A549 (cell line): Measurements from ENCODE around the gene ALAD. TPM values are rescaled to one million over a fixed set of nuclear protein-coding genes. Genes with fewer than 3 reads are reported as not detected.

ENCODE experiments used
- ATAC-seq, 2 experiments: fragments of 200-7000 bp in 1 of 2; fragments of >200 bp in 1 of 2; cut with Nextera tagmentation in 1 of 2; cut with Tn5 transposase in 1 of 2; 3 replicates each; pipeline versions ENCODE4 v1.8.0 to v1.9.1; 2018 to 2020; ENCODE audit warnings: mild to moderate bottlenecking in 1 of 2, moderate library complexity in 1 of 2
- CTCF ChIA-PET: fragments of 300-600 bp; sonication (Branson Sonifier 250); formaldehyde crosslinking; extraction: SDS; loops from one replicate; lab custom pipeline; 2021; ENCODE audit warnings: antibody characterized with exemption, inconsistent platforms; lab: Yijun Ruan, JAX
- POLR2A ChIA-PET: fragments of 350-600 bp; formaldehyde crosslinking; extraction: SDS; loops from one replicate; lab custom pipeline; 2021; ENCODE audit warnings: antibody characterized with exemption, inconsistent platforms; lab: Yijun Ruan, JAX
- DNase-seq, 2 experiments: peaks; one replicate each; pipeline versions ENCODE4 v3.0.0 to v3.0.0-alpha.2; 2011 to 2016; ENCODE audit warnings: low read depth in 1 of 2, low spot score in 1 of 2
- FAIRE-seq: peaks from 2 replicates; lab custom pipeline; 2011; peaks lifted over from hg19 to GRCh38; lab: Jason Lieb, UNC
- H3K27ac ChIP-seq, 2 experiments: fragments of >200 bp; sonication (Bioruptor Twin); formaldehyde crosslinking; 3 replicates each; pipeline ENCODE4 v1.5.1; 2016 to 2017
- H3K4me1 ChIP-seq: fragments of >200 bp; sonication (Bioruptor Twin); formaldehyde crosslinking; 3 replicates; pipeline ENCODE4 v1.6.1; 2016
- H3K4me2 ChIP-seq: fragments of >200 bp; sonication (Bioruptor Twin); formaldehyde crosslinking; 3 replicates; pipeline ENCODE4 v1.6.1; 2016
- H3K4me3 ChIP-seq: fragments of >200 bp; sonication (Bioruptor Twin); formaldehyde crosslinking; 3 replicates; pipeline ENCODE4 v1.5.1; 2016
- H3K9me3 ChIP-seq: fragments of >200 bp; sonication (Bioruptor Twin); formaldehyde crosslinking; 3 replicates; pipeline ENCODE4 v1.6.1; 2016
- BHLHE40 ChIP-seq: IDR thresholded peaks from 2 replicates; pipeline ENCODE4 v1.6.1; 2012; ENCODE audit warnings: low read depth, low read length, inconsistent platforms
- CBX2 ChIP-seq: fragments of 200-600 bp; sonication (generic); IDR thresholded peaks from 2 replicates; pipeline ENCODE4 v1.6.1; 2016; ENCODE audit warnings: low read depth, mild to moderate bottlenecking, borderline replicate concordance
- FOSL2 ChIP-seq, 2 experiments: fragments of 450-650 bp in 1 of 2; fragments of >200 bp in 1 of 2; sonication (Bioruptor Twin) in 1 of 2; formaldehyde crosslinking; IDR thresholded peaks; 2 replicates each; pipeline versions ENCODE4 v1.5.0 to v1.6.1; 2016 to 2020; ENCODE audit warnings: mild to moderate bottlenecking in 1 of 2, moderate library complexity in 1 of 2
- HDAC2 ChIP-seq: fragments of 200-600 bp; sonication (generic); IDR thresholded peaks from 2 replicates; pipeline ENCODE4 v1.6.1; 2016
- HOXB5 ChIP-seq: fragments of 250-450 bp; sonication (Bioruptor Pico); IDR thresholded peaks from 2 replicates; pipeline ENCODE4 v1.5.0; 2020; ENCODE audit warnings: mild to moderate bottlenecking, moderate library complexity
- JUN ChIP-seq, 2 experiments: fragments of >200 bp; sonication (Bioruptor Twin); formaldehyde crosslinking; IDR thresholded peaks; 2 replicates in 1 of 2; 3 replicates in 1 of 2; pipeline ENCODE4 v1.6.1; 2016 to 2017
- KDM1A ChIP-seq: fragments of 200-600 bp; sonication (generic); IDR thresholded peaks from 2 replicates; pipeline ENCODE4 v1.6.1; 2016; ENCODE audit warnings: low read depth, mild to moderate bottlenecking
- MYC ChIP-seq: IDR thresholded peaks from 2 replicates; pipeline ENCODE4 v1.6.1; 2012; ENCODE audit warnings: mild to moderate bottlenecking, inconsistent platforms, low read length, improper control_type of control experiment, borderline replicate concordance
- NR3C1 ChIP-seq: fragments of >200 bp; sonication (Bioruptor Twin); formaldehyde crosslinking; IDR thresholded peaks from 3 replicates; pipeline ENCODE4 v1.6.1; 2017
- REST ChIP-seq: fragments of 200-600 bp; sonication (generic); IDR thresholded peaks from 2 replicates; pipeline ENCODE4 v1.6.1; 2016; ENCODE audit warnings: antibody characterized with exemption, mild to moderate bottlenecking, moderate library complexity
- RFX5 ChIP-seq: fragments of 450-650 bp; IDR thresholded peaks from 2 replicates; pipeline ENCODE4 v1.7.1; 2014; ENCODE audit warnings: antibody characterized with exemption, mild to moderate bottlenecking, moderate library complexity
- TP53 ChIP-seq: fragments of 250-450 bp; sonication (Bioruptor Pico); IDR thresholded peaks from 2 replicates; pipeline ENCODE4 v1.5.0; 2021; ENCODE audit warnings: mild to moderate bottlenecking, moderate library complexity
- ZC3H11A ChIP-seq: fragments of 450-650 bp; IDR thresholded peaks from 2 replicates; pipeline ENCODE4 v1.6.1; 2014; ENCODE audit warnings: antibody characterized with exemption, mild to moderate bottlenecking
- WGBS: methylation state at CpG from one replicate; pipeline ENCODE4 v1.1.6; 2017; ENCODE audit errors: missing lambda C conversion rate; 5-methylcytosine and 5-hydroxymethylcytosine counted together
- polyA plus RNA-seq, 4 experiments: library from polyadenylated mRNA; depleted of rRNA in 3 of 4; stranded (reverse); fragments of >200 nt; fragmentation: RNase III in 1 of 4; extraction: RNeasy Plus Mini Kit Qiagen cat#74134 plus additional on column Dnase treatment in 1 of 4; gene quantifications; 2 replicates in 3 of 4; 3 replicates in 1 of 4; pipeline ENCODE4 v1.2.3, GENCODE V29; 2011 to 2017
- TF ChIP-seq, protein P1 (sequence below): IDR thresholded peaks from 2 replicates; pipeline ENCODE4 v1.6.1; 2012
- TF ChIP-seq, protein P2 (sequence below): fragments of 250-450 bp; sonication (Bioruptor Pico); IDR thresholded peaks from 2 replicates; pipeline ENCODE4 v1.5.0; 2020; ENCODE audit warnings: low read depth, mild to moderate bottlenecking, moderate library complexity
- TF ChIP-seq, protein P3 (sequence below): IDR thresholded peaks from 2 replicates; pipeline ENCODE4 v1.6.1; 2012; ENCODE audit warnings: low read depth, borderline replicate concordance

ALAD gene
- polyA plus RNA-seq, 2 of the 4 experiments (the other 2 are of a cell fraction): 5.7 to 18.5 TPM

GRCh38 chr9:113421726-113422125, 20.6 kb upstream of the ALAD start (continued):
- no peak for TF ChIP-seq REST
- TF ChIP-seq, protein P1, sequence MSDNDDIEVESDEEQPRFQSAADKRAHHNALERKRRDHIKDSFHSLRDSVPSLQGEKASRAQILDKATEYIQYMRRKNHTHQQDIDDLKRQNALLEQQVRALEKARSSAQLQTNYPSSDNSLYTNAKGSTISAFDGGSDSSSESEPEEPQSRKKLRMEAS: no peak
- no peak for TF ChIP-seq HOXB5
- TF ChIP-seq, protein P2, sequence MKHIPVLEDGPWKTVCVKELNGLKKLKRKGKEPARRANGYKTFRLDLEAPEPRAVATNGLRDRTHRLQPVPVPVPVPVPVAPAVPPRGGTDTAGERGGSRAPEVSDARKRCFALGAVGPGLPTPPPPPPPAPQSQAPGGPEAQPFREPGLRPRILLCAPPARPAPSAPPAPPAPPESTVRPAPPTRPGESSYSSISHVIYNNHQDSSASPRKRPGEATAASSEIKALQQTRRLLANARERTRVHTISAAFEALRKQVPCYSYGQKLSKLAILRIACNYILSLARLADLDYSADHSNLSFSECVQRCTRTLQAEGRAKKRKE (CRISPR knock-in tag): no peak
- TF ChIP-seq, all 56 proteins: peak for 0

DNA sequence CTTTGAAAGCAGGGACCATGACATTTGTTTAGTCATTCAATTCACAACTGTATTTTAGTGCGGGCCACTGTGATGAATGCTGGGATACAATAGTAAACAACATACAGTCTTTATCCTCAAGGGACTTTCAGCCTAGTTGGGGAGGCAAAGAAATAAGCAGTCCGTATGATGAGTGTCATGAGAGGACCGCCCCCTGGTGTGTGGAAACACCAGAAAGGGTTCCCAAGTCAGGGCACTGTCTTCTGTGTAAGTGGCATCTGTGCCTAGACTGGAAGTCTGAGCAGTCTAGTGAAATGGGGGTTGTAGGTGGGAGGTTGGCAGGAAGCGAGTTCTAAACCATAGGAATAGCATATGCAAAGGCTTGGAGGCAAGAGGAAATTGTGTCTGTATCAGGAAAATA, 16.3 kb upstream of the ALAD start:
- no peak overlapping the region for H3K4me2 ChIP-seq
- DNase-seq (no peak), ATAC-seq (no peak), FAIRE-seq (no peak)
- no peaks in the 10 kb centered on the region for H3K4me1 ChIP-seq
- CTCF ChIA-PET: interaction anchor here (1.5 to 1.9 kb wide), 2 partner anchors 9 to 28 kb away, joined by 5 to 9 read pairs; no protein-coding TSS in a partner anchor
- POLR2A ChIA-PET: no interaction called here
- WGBS: 56% methylated on average over 4 of the region's 4 CpGs
- no peak overlapping the region for H3K27ac ChIP-seq
- H3K9me3 ChIP-seq: no peaks in the 10 kb centered on the region
- TF ChIP-seq, protein P2 (CRISPR knock-in tag): no peak
- TF ChIP-seq MYC: no peak
- TF ChIP-seq NR3C1: no peak
- TF ChIP-seq CBX2: no peak
- no peak for TF ChIP-seq HDAC2
- TF ChIP-seq RFX5: no peak
- no peak for TF ChIP-seq BHLHE40
- no peak for TF ChIP-seq TP53
- no peak for TF ChIP-seq ZC3H11A
- TF ChIP-seq FOSL2 (IDR thresholded peaks at IDR 0.05): no peak
- TF ChIP-seq FOSL2 (CRISPR knock-in tag; IDR thresholded peaks at IDR 0.05): no peak
- no peak for TF ChIP-seq KDM1A
- TF ChIP-seq, protein P3, sequence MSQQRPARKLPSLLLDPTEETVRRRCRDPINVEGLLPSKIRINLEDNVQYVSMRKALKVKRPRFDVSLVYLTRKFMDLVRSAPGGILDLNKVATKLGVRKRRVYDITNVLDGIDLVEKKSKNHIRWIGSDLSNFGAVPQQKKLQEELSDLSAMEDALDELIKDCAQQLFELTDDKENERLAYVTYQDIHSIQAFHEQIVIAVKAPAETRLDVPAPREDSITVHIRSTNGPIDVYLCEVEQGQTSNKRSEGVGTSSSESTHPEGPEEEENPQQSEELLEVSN: no peak
- no peak overlapping the region for H3K4me3 ChIP-seq

DNA sequence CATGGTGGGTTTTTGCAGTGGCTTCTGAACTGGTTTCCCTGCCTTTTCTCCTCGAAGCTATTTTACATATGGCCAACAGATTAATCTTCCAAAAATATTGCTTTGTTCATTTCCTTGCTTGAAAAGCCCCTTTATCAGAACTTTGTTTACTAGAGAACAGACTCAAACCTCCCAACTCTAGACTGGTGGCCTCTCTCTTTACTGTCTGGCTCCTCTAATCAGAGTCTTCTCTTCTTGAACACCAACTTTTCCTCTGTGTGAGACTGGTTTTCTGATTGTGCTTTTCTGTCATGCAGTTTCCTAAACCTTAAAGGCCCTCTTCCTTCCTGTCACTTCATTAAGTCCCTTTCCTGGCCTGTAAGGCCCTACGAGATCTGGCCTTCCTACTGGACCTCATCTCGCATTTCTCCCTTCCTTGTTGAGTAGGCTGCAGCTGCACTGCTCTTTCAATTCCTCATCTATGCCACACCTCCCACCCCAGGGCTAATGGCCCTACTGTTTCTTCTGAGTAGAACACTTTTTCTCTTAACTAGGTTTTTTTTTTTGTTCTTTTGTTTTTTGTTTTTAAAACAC, 15.2 kb upstream of the ALAD start:
- DNase-seq (no peak), FAIRE-seq (no peak), ATAC-seq (no peak)
- TF ChIP-seq JUN (IDR thresholded peaks at IDR 0.05): no peak
- TF ChIP-seq ZC3H11A: no peak
- ChIA-PET CTCF (interaction anchor here (1.5 to 1.9 kb wide), 2 partner anchors 10 to 29 kb away, joined by 5 to 9 read pairs; no protein-coding TSS in a partner anchor), POLR2A (no interaction called here)
- 64% methylated on average over 3 of the region's 3 CpGs for WGBS
- Histone ChIP-seq H3K4me2 (no peak overlapping the region), H3K4me1 (0 out of 3 replicates have a peak, but pooled peaks cover 3% of the 10 kb centered on the region), H3K9me3 (no peaks in the 10 kb centered on the region), H3K27ac (no peak overlapping the region), H3K4me3 (no peak overlapping the region)
